NT2/D1 (cell line): ENCODE data around the gene ERCC8.

Source experiments
- DNase-seq: peaks from one replicate; pipeline ENCODE4 v3.0.0-alpha.2; 2011; ENCODE audit warnings: low read depth, low spot score
- H3K27me3 ChIP-seq: 2 replicates; pipeline ENCODE4 v1.6.0; 2011; ENCODE audit warnings: mild to moderate bottlenecking; ENCODE audit not compliant: insufficient read length, insufficient read depth
- H3K36me3 ChIP-seq: 2 replicates; pipeline ENCODE4 v1.6.1; 2011; ENCODE audit warnings: mild to moderate bottlenecking, low read length, mixed read lengths; ENCODE audit not compliant: insufficient read depth, insufficient read length
- H3K4me1 ChIP-seq: 2 replicates; pipeline ENCODE4 v1.5.1; 2011; ENCODE audit not compliant: insufficient read depth, insufficient read length
- H3K4me3 ChIP-seq: 2 replicates; pipeline ENCODE4 v1.5.1; 2011; ENCODE audit warnings: low read depth; ENCODE audit not compliant: insufficient read length
- H3K9ac ChIP-seq: 2 replicates; pipeline ENCODE4 v1.6.0; 2011; ENCODE audit warnings: low read depth; ENCODE audit not compliant: insufficient read length
- H3K9me3 ChIP-seq: 2 replicates; pipeline ENCODE4 v1.5.1; 2011; ENCODE audit warnings: mild to moderate bottlenecking, low read length; ENCODE audit not compliant: insufficient read depth
- SUZ12 ChIP-seq: IDR thresholded peaks from 2 replicates; pipeline ENCODE4 v1.6.1; 2011; ENCODE audit not compliant: insufficient read length, insufficient read depth; ENCODE audit errors: extremely low read depth
- YY1 ChIP-seq: IDR thresholded peaks from 2 replicates; pipeline ENCODE4 v1.6.1; 2011; ENCODE audit not compliant: insufficient read length, insufficient read depth
- ZNF274 ChIP-seq: IDR thresholded peaks from 2 replicates; pipeline ENCODE4 v1.6.1; 2011; ENCODE audit warnings: mild to moderate bottlenecking, low read depth, low read length

The ERCC8 gene

GRCh38 chr5:60851626-60852025, 93.2 kb downstream of the ERCC8 start:
- Histone ChIP-seq H3K4me3 (no peak overlapping the region), H3K4me1 (no peaks in the 10 kb centered on the region), H3K9ac (no peak overlapping the region), H3K36me3 (no peaks in the 10 kb centered on the region), H3K9me3 (no peaks in the 10 kb centered on the region), H3K27me3 (no peaks in the 10 kb centered on the region)
- DNase-seq = no peak
- no peak for TF ChIP-seq YY1
- TF ChIP-seq SUZ12 = no peak
- no peak for TF ChIP-seq ZNF274

GRCh38 chr5:60846298-60846697, 98.6 kb downstream of the ERCC8 start:
- Histone ChIP-seq H3K4me1 (no peaks in the 10 kb centered on the region), H3K9me3 (no peaks in the 10 kb centered on the region), H3K27me3 (peaks cover 27% of the 10 kb centered on the region), H3K4me3 (no peak overlapping the region), H3K9ac (no peak overlapping the region), H3K36me3 (no peaks in the 10 kb centered on the region)
- TF ChIP-seq ZNF274 (no peak), YY1 (no peak), SUZ12 (no peak)
- no peak for DNase-seq

DNA sequence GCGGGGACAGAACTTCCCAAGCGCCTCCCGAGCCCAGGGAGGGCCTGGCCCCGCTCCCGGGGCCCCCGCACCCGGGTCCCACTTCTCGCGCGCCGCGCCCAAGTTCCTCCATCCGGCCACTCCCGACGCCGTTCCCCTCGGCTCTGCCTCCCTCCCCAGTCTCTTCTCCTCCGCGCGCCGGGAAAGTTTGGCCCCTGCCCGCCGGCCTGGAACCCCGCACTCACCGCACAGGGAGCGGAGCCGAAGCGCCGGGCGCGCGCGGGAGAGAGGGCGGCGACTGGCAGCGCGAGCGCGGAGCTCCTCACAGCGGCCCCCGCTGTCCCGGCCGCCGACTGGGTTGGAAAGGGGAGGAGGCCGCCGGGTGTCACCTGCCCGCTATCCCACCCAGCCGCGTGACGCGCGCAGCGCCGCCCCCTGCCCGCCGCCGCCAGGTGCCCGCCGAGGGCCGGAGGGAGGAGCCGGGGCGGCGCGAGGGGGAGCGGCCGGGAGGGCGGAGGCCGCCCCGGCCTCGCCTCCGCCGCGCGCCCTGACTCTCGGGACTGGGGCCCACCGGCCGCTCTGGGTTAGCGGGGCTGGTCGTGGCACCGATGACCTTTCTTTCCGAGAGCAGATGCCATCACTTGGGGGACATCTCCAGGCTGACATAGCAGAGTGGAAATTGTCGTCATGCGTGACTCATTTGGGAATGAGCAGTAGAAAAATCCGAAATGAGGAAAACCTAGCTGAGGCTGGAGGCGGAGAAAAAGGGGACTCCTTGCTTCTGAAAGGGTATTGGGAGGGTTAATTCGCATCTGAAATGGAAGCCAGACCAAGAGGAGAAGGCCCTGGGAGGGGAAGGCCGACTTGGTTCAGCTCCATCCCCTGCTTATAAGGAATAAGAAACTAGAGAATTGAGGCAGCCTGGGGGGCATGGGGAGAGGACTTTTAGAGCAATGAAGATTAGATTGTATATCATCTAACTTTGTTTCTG, 100.6 kb downstream of the ERCC8 start, which contains the start of gene ELOVL7:
TSS of gene ELOVL7 (minus strand) at position 334 of the 970 bp plus-strand sequence. CDS start 56,872 bp downstream, outside the sequence.
- TF ChIP-seq ZNF274 = no peak
- no peak for TF ChIP-seq YY1
- TF ChIP-seq SUZ12 = no peak
- peak within 1 kb of the TSS; percentile 73 for H3K4me3 ChIP-seq
- H3K36me3 ChIP-seq = no peaks in the 10 kb centered on the region
- H3K4me1 ChIP-seq = no peaks in the 10 kb centered on the region
- peak within 1 kb of the TSS; percentile 72 for H3K9ac ChIP-seq
- peaks cover 28% of the 10 kb centered on the region for H3K27me3 ChIP-seq
- no peaks in the 10 kb centered on the region for H3K9me3 ChIP-seq
- peak; percentile 66 for DNase-seq

DNA sequence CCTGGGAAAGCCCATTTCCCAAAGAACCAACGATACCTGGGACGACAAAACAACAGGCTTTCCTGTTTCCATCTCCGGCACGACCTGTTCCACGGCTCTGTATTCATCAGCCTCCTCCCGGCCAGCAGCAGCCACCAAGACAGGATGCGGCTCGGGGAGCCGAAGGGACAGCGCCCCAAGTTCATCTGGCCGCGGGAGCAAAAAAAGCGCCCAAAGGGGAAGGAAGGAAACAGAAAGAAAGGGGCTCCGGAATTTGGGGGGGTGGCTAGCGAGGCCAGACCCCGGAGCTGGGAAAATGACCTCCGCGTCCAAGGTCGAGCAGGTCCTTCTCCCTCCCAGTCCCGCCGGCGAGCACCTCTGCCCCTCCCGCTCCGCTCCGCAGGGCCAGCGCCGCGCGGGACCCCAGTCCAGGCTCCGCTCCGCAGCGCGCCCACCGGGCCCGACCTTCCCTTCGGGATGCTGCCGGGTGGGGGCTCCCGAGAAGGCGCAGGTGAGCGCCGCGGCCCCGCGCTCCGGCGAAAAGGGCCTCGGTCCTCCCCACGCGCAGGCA, 101.4 kb downstream of the ERCC8 start:
- peak overlapping the region; percentile 72 for H3K9ac ChIP-seq
- H3K9me3 ChIP-seq = no peaks in the 10 kb centered on the region
- no peaks in the 10 kb centered on the region for H3K36me3 ChIP-seq
- H3K4me1 ChIP-seq = no peaks in the 10 kb centered on the region
- peaks cover 28% of the 10 kb centered on the region for H3K27me3 ChIP-seq
- H3K4me3 ChIP-seq = peak overlapping the region; percentile 73
- DNase-seq = no peak
- TF ChIP-seq YY1 (no peak), SUZ12 (no peak), ZNF274 (no peak)

GRCh38 chr5:60842871-60843385, 101.9 kb downstream of the ERCC8 start:
- Histone ChIP-seq H3K4me3 (peak overlapping the region; percentile 73), H3K9me3 (no peaks in the 10 kb centered on the region), H3K36me3 (no peaks in the 10 kb centered on the region), H3K4me1 (no peaks in the 10 kb centered on the region), H3K9ac (no peak overlapping the region), H3K27me3 (peaks cover 28% of the 10 kb centered on the region)
- no peak for DNase-seq
- TF ChIP-seq SUZ12 (no peak), ZNF274 (no peak), YY1 (no peak)

DNA sequence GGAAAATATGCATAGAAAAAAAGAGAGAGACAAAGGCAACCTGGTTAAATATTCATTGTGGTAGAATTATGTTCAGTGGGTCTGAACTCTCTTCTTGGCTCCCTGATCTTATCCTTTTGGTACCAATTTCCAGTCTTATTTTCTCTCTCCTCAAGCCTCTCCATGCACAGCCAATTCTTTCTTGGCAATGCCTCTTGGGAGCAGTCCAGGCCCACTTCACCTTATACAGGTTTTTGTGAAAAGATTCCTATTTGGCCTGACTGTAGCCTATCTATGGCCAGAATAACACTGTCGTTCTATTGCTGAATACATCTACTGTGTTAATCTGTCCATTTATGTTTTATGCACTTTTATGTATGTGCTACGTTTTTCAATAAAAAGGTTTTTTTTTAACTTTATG, 103.5 kb downstream of the ERCC8 start:
- TF ChIP-seq YY1 (no peak), SUZ12 (no peak), ZNF274 (no peak)

GRCh38 chr5:60836131-60836530, 108.7 kb downstream of the ERCC8 start:
- DNase-seq = no peak
- no peak overlapping the region for H3K4me3 ChIP-seq
- H3K9ac ChIP-seq = no peak overlapping the region
- H3K36me3 ChIP-seq = no peaks in the 10 kb centered on the region
- TF ChIP-seq SUZ12 (no peak), YY1 (no peak), ZNF274 (no peak)
- no peaks in the 10 kb centered on the region for H3K9me3 ChIP-seq
- H3K27me3 ChIP-seq = no peaks in the 10 kb centered on the region
- no peaks in the 10 kb centered on the region for H3K4me1 ChIP-seq

More for the DNA sequence above, 103.5 kb downstream of the ERCC8 start:
- H3K4me1 ChIP-seq = no peaks in the 10 kb centered on the region
- no peak for DNase-seq
- no peaks in the 10 kb centered on the region for H3K36me3 ChIP-seq
- H3K9ac ChIP-seq = no peak overlapping the region
- H3K4me3 ChIP-seq = no peak overlapping the region
- H3K9me3 ChIP-seq = no peaks in the 10 kb centered on the region
- H3K27me3 ChIP-seq = peaks cover 28% of the 10 kb centered on the region
